Renal cortex interstitium (tissue), 15 donors: ENCODE data around the gene SOX8. TPM values are rescaled to one million over a fixed set of nuclear protein-coding genes. Genes with fewer than 3 reads are reported as not detected.
"Not testable (repeated sequence)": the region's sequence is repeated elsewhere in the genome, so short reads cannot be mapped to it uniquely, and the experiment has no call there.

Source experiments
- DNase-seq, 11 donors: peaks; one replicate each; pipeline ENCODE4 v3.0.0-alpha.2; 2013; ENCODE audit warnings: low read depth in 9 of 11, low spot score in 4 of 11; ENCODE audit errors: extremely low read depth in 1 of 11
- long read RNA-seq, 16 experiments: transcript quantifications; one replicate each; lab custom pipeline, GENCODE V29; 2026
- polyA plus RNA-seq, 3 donors: library from polyadenylated mRNA; unstranded; fragments of 120-200 nt; gene quantifications; one replicate each; pipeline ENCODE4 v1.2.1, GENCODE V29; 2013; ENCODE audit not compliant: insufficient read length in 3 of 3

Gene SOX8
- polyA plus RNA-seq = 1 to 10 TPM; 2.9 to 4.7 (median 3.4) TPM
- long read RNA-seq, donor 1 = 0 reads
- long read RNA-seq, donor 2, partial matches to known transcripts = 0 of 1 reads
- long read RNA-seq, donor 2, other reads (novel, unspliced or antisense) = 0 of 1 reads
- long read RNA-seq, donor 3, partial matches to known transcripts = 0 of 1 reads
- long read RNA-seq, donor 3, other reads (novel, unspliced or antisense) = 0 of 1 reads
- long read RNA-seq, donor 4 = 0 reads
- long read RNA-seq, donor 5 = 0 reads
- long read RNA-seq, donor 6, partial matches to known transcripts = 0 of 1 reads
- long read RNA-seq, donor 6, other reads (novel, unspliced or antisense) = 0 of 1 reads
- long read RNA-seq, donor 7, partial matches to known transcripts = 0 of 1 reads
- long read RNA-seq, donor 7, other reads (novel, unspliced or antisense) = 0 of 1 reads
- long read RNA-seq, donor 8 = 0 reads
- long read RNA-seq, donor 9 = 0 reads
- long read RNA-seq, donor 10, partial matches to known transcripts = 0 of 1 reads
- long read RNA-seq, donor 10, other reads (novel, unspliced or antisense) = 0 of 1 reads
- long read RNA-seq, donor 11 = 0 reads
- long read RNA-seq, donor 12, partial matches to known transcripts = 0 of 2 reads
- long read RNA-seq, donor 12, other reads (novel, unspliced or antisense) = 0 of 2 reads
- long read RNA-seq, donor 13 = 0 reads
- long read RNA-seq, donor 14 = 0 reads
- long read RNA-seq, donor 15 = 0 reads
- long read RNA-seq, donor 16, full-length matches to known transcripts = 3 of 3 reads
- long read RNA-seq, donor 16, partial matches to known transcripts = 0 of 3 reads
- long read RNA-seq, donor 16, other reads (novel, unspliced or antisense) = 0 of 3 reads

- DNase-seq = no peak
These were observed at the start of gene SOX8 for GRCh38 chr16:981695-982144. Gene SOX8, plus strand, starts transcription at chr16:981770. Its CDS starts 153 bp downstream, at chr16:981923.

GRCh38 chr16:932831-933330 is 48.7 kb upstream of the SOX8 start:
- DNase-seq = no peak

GRCh38 chr16:933581-933980 is 48.0 kb upstream of the SOX8 start:
- no peak for DNase-seq

GRCh38 chr16:934178-934577 is 47.4 kb upstream of the SOX8 start:
- DNase-seq = no peak

GRCh38 chr16:935684-936083 is 45.9 kb upstream of the SOX8 start:
- DNase-seq = no peak

- no peak for DNase-seq
These were observed 44.3 kb upstream of the SOX8 start for GRCh38 chr16:937311-937710.

- DNase-seq = no peak
These were observed 43.8 kb upstream of the SOX8 start for GRCh38 chr16:937723-938122.

- no peak for DNase-seq
These were observed 43.4 kb upstream of the SOX8 start for GRCh38 chr16:938136-938535.

GRCh38 chr16:938752-939151 is 42.8 kb upstream of the SOX8 start:
- DNase-seq = no peak

- DNase-seq = no peak
These were observed 42.3 kb upstream of the SOX8 start for GRCh38 chr16:939311-939710.

GRCh38 chr16:939941-940340 is 41.6 kb upstream of the SOX8 start:
- DNase-seq = no peak

- DNase-seq = no peak
These were observed 39.0 kb upstream of the SOX8 start for GRCh38 chr16:942436-943060.

GRCh38 chr16:943971-944370 is 37.6 kb upstream of the SOX8 start:
- DNase-seq = no peak

- DNase-seq = no peak
These were observed 36.1 kb upstream of the SOX8 start for GRCh38 chr16:945271-946047.

GRCh38 chr16:946048-946395 is 35.5 kb upstream of the SOX8 start:
- no peak for DNase-seq

GRCh38 chr16:947255-947921 is 34.2 kb upstream of the SOX8 start:
- no peak for DNase-seq

GRCh38 chr16:947922-948303 is 33.7 kb upstream of the SOX8 start:
- not testable (repeated sequence) for DNase-seq

GRCh38 chr16:948767-949166 is 32.8 kb upstream of the SOX8 start:
- not testable (repeated sequence) for DNase-seq
